OCI-LY7 (cell line): Measurements from ENCODE around the gene MINDY2. TPM values are rescaled to one million over a fixed set of nuclear protein-coding genes. Genes with fewer than 3 reads are reported as not detected.

Experiments used
- BruUV-seq: library from RNA; stranded (reverse); fragments of 400-500 nt; replicated peaks from 2 replicates; lab custom pipeline; 2021; lab: Mats Ljungman, UMichigan
- CTCF ChIA-PET: fragments of 300-600 bp; sonication (Branson Sonifier 250); formaldehyde crosslinking; loops from one replicate; lab custom pipeline; 2022; ENCODE audit warnings: antibody characterized with exemption; ENCODE audit not compliant: unreplicated experiment; lab: Charles Lee
- POLR2A ChIA-PET: fragments of 300-600 bp; sonication (Branson Sonifier 250); formaldehyde crosslinking; loops from one replicate; lab custom pipeline; 2022; ENCODE audit warnings: antibody characterized with exemption; lab: Charles Lee
- DNase-seq: peaks from one replicate; pipeline ENCODE4 v3.0.0-alpha.2; 2015; ENCODE audit warnings: low spot score
- H2AFZ ChIP-seq: fragments of 200-600 bp; sonication (generic), shearing (Covaris generic); 2 replicates; pipeline ENCODE4 v1.6.1; 2014; ENCODE audit warnings: mild to moderate bottlenecking, antibody characterized with exemption, low read length, moderate library complexity
- H3K27ac ChIP-seq: fragments of 200-600 bp; sonication (generic); 2 replicates; pipeline ENCODE4 v1.5.1; 2014; ENCODE audit warnings: mixed run types, low read depth, mild to moderate bottlenecking, moderate library complexity, low read length, inconsistent platforms; ENCODE audit not compliant: poor library complexity, severe bottlenecking
- H3K36me3 ChIP-seq: fragments of 200-600 bp; sonication (generic); 2 replicates; pipeline ENCODE4 v1.6.1; 2014; ENCODE audit warnings: mild to moderate bottlenecking, antibody characterized with exemption, low read length, moderate library complexity, mixed read lengths; ENCODE audit not compliant: insufficient read depth
- H3K4me1 ChIP-seq: fragments of 200-600 bp; sonication (generic); 2 replicates; pipeline ENCODE4 v1.5.1; 2014; ENCODE audit warnings: mild to moderate bottlenecking, low read length; ENCODE audit not compliant: insufficient read depth, poor library complexity, severe bottlenecking
- H3K4me2 ChIP-seq: fragments of 200-600 bp; sonication (generic); 2 replicates; pipeline ENCODE4 v1.6.1; 2014; ENCODE audit warnings: mild to moderate bottlenecking, low read length
- H3K4me3 ChIP-seq: fragments of 200-600 bp; sonication (generic); 2 replicates; pipeline ENCODE4 v1.5.1; 2014; ENCODE audit warnings: mild to moderate bottlenecking, low read depth, low read length; ENCODE audit not compliant: poor library complexity, severe bottlenecking
- H3K79me2 ChIP-seq: fragments of 200-600 bp; sonication (generic); 2 replicates; pipeline ENCODE4 v1.6.1; 2016; ENCODE audit warnings: low read depth, mild to moderate bottlenecking, low read length, moderate library complexity, mixed read lengths; ENCODE audit not compliant: insufficient read depth
- H3K9me2 ChIP-seq: fragments of 200-600 bp; sonication (generic); 2 replicates; pipeline ENCODE4 v1.6.1; 2016; ENCODE audit warnings: mild to moderate bottlenecking, low read length, mixed read lengths; ENCODE audit not compliant: insufficient read depth
- H3K9me3 ChIP-seq: fragments of 200-600 bp; sonication (generic); 2 replicates; pipeline ENCODE4 v1.6.1; 2014; ENCODE audit warnings: mild to moderate bottlenecking, mixed run types, low read length, mixed read lengths
- H4K20me1 ChIP-seq: fragments of 200-600 bp; sonication (generic); 2 replicates; pipeline ENCODE4 v1.6.1; 2014; ENCODE audit warnings: mild to moderate bottlenecking, antibody characterized with exemption, low read length, moderate library complexity, mixed read lengths; ENCODE audit not compliant: insufficient read depth
- CTCF ChIP-seq: fragments of 200-600 bp; sonication (generic); conservative IDR thresholded peaks from 2 replicates; pipeline ENCODE4 v1.5.1; 2014; ENCODE audit warnings: mild to moderate bottlenecking, antibody characterized with exemption, low read length, moderate library complexity, mixed read lengths
- EZH2phosphoT487 ChIP-seq: fragments of 200-600 bp; sonication (generic); IDR thresholded peaks from 2 replicates; pipeline ENCODE4 v1.6.1; 2018; ENCODE audit warnings: low read depth, borderline replicate concordance, mild to moderate bottlenecking, mixed run types, antibody characterized with exemption, low read length, moderate library complexity, mixed read lengths
- intact Hi-C: fragments of 100-400 bp; cut with micrococcal nuclease; formaldehyde crosslinking; loops from one replicate; pipeline ENCODE4 v1.10.0; 2022; ENCODE audit not compliant: unreplicated experiment
- total RNA-seq, 2 experiments: library from RNA; depleted of rRNA in 1 of 2; stranded (reverse); fragments of >200 nt in 1 of 2; shearing (Covaris generic) in 1 of 2; gene quantifications; 2 replicates each; pipeline ENCODE4 v1.2.3, GENCODE V29; 2014 to 2022

MINDY2 gene
- total RNA-seq, 2 experiments from 2014 or later, result 10.5 to 15.7 TPM

- H3K4me2 ChIP-seq, result no peak overlapping the region
- CTCF ChIA-PET, result no interaction called here
- BruUV-seq, result no TSS peak
Observed at GRCh38 chr15:58908550-58909309, 137.6 kb downstream of the MINDY2 start.

GRCh38 chr15:58909616-58910015 lies 138.5 kb downstream of the MINDY2 start:
- H3K4me1 ChIP-seq, result no peaks in the 10 kb centered on the region
- intact Hi-C loops, result no loop called here
- no peaks in the 10 kb centered on the region for H3K9me3 ChIP-seq
- CTCF ChIA-PET, result no interaction called here
- no peak for TF ChIP-seq CTCF
- no peak for TF ChIP-seq EZH2phosphoT487
- H3K79me2 ChIP-seq, result peaks cover 7% of the 10 kb centered on the region; the same call in 1 of the 2 replicates
- peaks cover 95% of the 10 kb centered on the region for H3K36me3 ChIP-seq
- POLR2A ChIA-PET, result no interaction called here
- BruUV-seq, result no TSS peak
- no peak for DNase-seq
- no peak overlapping the region for H3K27ac ChIP-seq
- H2AFZ ChIP-seq, result no peak overlapping the region
- H3K4me3 ChIP-seq, result no peak overlapping the region
- no peaks in the 10 kb centered on the region for H4K20me1 ChIP-seq
- H3K4me2 ChIP-seq, result no peak overlapping the region
- H3K9me2 ChIP-seq, result no peaks in the 10 kb centered on the region

More at GRCh38 chr15:58908550-58909309, 137.6 kb downstream of the MINDY2 start:
- no peaks in the 10 kb centered on the region for H4K20me1 ChIP-seq
- H3K36me3 ChIP-seq, result peaks cover 95% of the 10 kb centered on the region
- H3K9me2 ChIP-seq, result no peaks in the 10 kb centered on the region
- H3K79me2 ChIP-seq, result peaks cover 4% of the 10 kb centered on the region; the same call in 1 of the 2 replicates
- POLR2A ChIA-PET, result interaction anchor here (0.6 kb wide), 1 partner anchor 25 kb away, joined by 3 read pairs; no protein-coding TSS in a partner anchor
- no peaks in the 10 kb centered on the region for H3K4me1 ChIP-seq
- no peak overlapping the region for H2AFZ ChIP-seq
- intact Hi-C loops, result no loop called here
- H3K27ac ChIP-seq, result no peak overlapping the region
- no peak for DNase-seq
- no peaks in the 10 kb centered on the region for H3K9me3 ChIP-seq
- TF ChIP-seq EZH2phosphoT487 (no peak), CTCF (no peak)
- H3K4me3 ChIP-seq, result no peak overlapping the region

GRCh38 chr15:58910456-58910855 lies 139.4 kb downstream of the MINDY2 start:
- no peak overlapping the region for H3K4me2 ChIP-seq
- no peaks in the 10 kb centered on the region for H3K9me2 ChIP-seq
- DNase-seq, result no peak
- BruUV-seq, result no TSS peak
- H3K4me3 ChIP-seq, result no peak overlapping the region
- no peak overlapping the region for H2AFZ ChIP-seq
- H3K4me1 ChIP-seq, result no peaks in the 10 kb centered on the region
- ChIA-PET CTCF (no interaction called here), POLR2A (interaction anchor here (0.7 kb wide), 1 partner anchor 614 kb away, joined by 3 read pairs; no protein-coding TSS in a partner anchor)
- H3K27ac ChIP-seq, result no peak overlapping the region
- H3K79me2 ChIP-seq, result peaks cover 12% of the 10 kb centered on the region; the same call in 1 of the 2 replicates
- no peak for TF ChIP-seq CTCF
- TF ChIP-seq EZH2phosphoT487, result no peak
- H4K20me1 ChIP-seq, result 0 out of 2 replicates have a peak, but pooled peaks cover 3% of the 10 kb centered on the region
- H3K36me3 ChIP-seq, result peaks cover 97% of the 10 kb centered on the region
- intact Hi-C loops, result no loop called here
- H3K9me3 ChIP-seq, result no peaks in the 10 kb centered on the region
